Glomerular endothelial cell (primary cell): Measurements from ENCODE around the gene NOP56. TPM values are rescaled to one million over a fixed set of nuclear protein-coding genes. Genes with fewer than 3 reads are reported as not detected.

Experiments used
- DNase-seq: peaks from one replicate; pipeline ENCODE4 v3.0.0-alpha.2; 2011; ENCODE audit warnings: low read depth, low spot score; ENCODE audit errors: extremely low read depth
- total RNA-seq: library from RNA; depleted of rRNA; stranded (reverse); fragments of >200 nt; gene quantifications from 2 replicates; pipeline ENCODE4 v1.2.3, GENCODE V29; 2015

The NOP56 gene, protein sequence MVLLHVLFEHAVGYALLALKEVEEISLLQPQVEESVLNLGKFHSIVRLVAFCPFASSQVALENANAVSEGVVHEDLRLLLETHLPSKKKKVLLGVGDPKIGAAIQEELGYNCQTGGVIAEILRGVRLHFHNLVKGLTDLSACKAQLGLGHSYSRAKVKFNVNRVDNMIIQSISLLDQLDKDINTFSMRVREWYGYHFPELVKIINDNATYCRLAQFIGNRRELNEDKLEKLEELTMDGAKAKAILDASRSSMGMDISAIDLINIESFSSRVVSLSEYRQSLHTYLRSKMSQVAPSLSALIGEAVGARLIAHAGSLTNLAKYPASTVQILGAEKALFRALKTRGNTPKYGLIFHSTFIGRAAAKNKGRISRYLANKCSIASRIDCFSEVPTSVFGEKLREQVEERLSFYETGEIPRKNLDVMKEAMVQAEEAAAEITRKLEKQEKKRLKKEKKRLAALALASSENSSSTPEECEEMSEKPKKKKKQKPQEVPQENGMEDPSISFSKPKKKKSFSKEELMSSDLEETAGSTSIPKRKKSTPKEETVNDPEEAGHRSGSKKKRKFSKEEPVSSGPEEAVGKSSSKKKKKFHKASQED
- total RNA-seq: 122 and 123 TPM in 2 replicates

DNA sequence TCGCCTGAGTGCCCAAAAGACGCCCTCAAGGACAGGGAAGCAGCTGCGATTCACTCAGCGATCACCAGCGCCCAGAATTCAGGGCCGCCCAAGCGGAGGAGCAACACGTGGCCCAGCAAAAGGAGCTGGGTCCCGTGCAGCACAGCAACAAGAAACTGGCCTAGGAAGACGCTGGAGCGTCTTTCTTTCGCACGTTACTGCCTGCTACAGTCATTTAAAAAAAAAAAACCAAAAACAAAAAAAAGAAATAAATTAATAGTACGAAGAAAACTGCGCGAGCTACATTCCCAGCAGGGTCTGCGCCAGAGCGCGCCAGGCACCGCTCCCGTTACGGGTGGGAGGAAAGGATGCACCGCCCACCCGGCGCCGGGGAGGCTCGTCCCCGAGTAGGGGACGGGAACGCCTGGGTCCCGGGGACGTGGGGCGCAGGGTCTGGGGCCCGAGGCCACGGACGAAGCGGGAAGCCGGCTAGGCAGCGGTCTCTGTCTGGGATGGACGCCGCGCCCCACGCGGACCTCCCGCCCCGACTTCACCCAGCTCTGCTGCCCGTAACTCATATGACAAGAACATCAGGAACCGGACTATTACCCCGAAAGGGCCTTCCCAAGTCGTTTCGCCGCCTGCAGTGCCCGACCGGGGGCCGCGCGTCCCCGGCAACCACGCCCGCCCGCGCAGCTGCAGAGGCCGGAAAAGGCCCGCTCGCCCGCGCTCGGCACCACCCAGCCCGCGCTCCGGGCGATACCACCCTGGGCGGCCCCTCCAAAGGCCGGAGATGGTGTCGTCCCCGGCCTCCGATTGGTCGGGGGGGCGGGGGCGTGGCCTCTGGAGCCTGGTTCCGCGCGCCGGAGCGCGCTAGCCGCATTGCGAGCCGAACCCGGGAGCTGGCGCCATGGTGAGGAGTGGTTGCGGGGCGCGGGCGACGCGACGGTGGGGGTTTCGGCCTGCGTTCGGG, at the start of gene NOP56:
NOP56 (plus strand) TSS at position 861 of the 952 bp plus-strand sequence; CDS start at position 890, 29 bp downstream.
- no peak for DNase-seq

DNA sequence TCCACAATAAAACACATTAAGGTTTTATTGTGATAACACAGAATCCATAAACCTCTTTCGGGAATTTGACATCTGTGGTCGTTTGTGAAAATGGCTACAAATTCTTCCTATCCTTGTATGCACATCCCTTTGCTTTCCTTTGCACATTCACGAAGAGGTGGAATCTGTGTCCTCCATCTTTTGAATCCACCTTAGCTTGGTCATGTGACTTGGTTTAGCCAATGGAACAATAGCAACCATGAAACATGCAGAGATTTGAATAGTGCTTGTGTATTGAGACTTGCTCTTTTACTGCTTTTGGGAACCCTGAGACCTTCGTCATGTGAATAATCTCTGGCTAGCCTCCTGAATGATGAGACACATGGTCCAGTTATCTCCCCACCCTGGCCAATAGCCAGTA, 49.7 kb upstream of the NOP56 start:
- DNase-seq: no peak

DNA sequence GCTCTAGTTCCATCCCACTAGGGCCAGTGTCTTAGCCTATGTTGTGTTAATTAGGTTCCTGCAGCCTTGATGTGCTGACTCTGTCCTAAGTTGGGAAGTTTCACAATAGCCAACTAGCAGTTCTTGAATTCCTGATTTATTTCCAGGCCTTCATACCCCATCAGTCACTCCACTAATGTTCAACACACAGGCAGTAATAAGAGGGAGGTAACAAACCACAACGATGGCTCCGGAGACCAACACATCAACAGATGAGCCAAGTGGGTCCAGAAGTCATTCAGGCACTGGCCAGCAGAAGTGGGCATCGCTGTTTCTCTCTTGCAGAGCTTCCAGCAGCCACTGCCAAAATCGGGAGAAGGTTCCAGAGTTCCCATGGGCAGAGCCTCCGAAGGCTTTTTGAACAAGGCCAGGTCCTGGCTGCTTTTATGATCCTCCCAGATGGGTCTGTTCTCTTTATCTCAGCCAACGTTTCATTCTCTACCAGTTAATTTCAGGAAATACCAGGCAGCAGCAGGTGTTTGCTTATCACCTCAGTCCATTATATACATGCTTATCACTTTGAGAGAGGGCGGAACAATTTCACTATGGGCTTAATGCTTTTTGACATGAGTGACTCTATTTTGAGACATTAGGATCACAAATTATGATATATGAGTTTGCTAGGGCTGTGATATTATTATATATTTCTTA, 48.5 kb upstream of the NOP56 start:
- DNase-seq: no peak

DNA sequence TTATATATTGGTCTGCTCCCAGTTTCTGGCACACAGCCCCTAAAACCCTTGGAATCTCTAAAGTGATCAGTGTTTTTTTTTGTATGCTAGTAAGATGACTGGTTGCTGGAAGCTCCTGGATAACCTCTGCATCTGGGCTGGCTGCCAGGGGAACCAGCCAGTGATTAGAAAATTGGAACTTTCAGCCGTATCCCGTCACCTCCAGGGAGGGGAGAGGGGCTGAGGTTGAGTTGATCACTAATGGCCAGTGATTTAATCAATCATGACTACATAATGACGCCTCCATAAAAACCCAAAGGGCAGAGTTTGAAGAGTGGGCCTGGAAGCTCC, 48.0 kb upstream of the NOP56 start:
- DNase-seq: no peak

DNA sequence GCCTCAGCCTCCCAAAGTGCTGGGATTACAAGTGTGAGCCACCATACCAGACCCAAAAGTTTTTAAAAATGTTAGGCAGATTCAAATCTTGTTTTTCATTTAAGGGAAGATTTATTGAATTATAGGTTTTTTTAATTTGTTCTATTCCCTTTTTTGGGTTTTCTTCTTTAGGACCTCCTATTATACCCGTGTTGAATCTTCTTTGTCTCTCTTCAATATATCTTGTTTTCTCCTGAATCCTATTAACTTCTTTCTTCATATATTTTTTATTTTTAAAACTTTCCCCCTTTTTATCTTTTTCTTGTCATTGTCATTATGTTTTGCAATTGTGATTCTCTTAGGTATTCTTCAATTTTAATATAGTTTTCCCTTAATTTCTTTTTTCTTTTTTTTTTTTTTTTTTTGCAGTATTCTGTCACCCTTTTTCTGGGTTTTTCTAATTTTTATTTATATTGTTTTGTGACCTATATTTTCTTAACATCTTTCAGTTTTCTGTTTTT, 45.9 kb upstream of the NOP56 start:
- DNase-seq: no peak

DNA sequence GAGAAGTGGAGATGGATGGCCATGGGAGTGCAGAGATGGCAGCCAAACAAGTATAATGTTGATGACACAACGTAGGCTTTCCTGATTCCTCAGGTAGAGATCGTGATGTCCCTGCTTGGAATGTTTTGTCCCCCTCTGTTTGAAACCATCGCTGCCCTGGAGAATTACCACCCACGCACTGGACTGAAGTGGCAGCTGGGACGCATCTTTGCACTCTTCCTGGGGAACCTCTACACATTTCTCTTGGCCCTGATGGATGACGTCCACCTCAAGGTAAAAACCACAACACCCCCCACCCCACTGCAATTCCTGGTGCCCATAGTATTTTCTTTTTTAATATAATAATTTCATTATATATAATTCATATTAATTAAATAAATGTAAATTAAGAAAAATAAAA, 42.1 kb upstream of the NOP56 start:
- DNase-seq: no peak

DNA sequence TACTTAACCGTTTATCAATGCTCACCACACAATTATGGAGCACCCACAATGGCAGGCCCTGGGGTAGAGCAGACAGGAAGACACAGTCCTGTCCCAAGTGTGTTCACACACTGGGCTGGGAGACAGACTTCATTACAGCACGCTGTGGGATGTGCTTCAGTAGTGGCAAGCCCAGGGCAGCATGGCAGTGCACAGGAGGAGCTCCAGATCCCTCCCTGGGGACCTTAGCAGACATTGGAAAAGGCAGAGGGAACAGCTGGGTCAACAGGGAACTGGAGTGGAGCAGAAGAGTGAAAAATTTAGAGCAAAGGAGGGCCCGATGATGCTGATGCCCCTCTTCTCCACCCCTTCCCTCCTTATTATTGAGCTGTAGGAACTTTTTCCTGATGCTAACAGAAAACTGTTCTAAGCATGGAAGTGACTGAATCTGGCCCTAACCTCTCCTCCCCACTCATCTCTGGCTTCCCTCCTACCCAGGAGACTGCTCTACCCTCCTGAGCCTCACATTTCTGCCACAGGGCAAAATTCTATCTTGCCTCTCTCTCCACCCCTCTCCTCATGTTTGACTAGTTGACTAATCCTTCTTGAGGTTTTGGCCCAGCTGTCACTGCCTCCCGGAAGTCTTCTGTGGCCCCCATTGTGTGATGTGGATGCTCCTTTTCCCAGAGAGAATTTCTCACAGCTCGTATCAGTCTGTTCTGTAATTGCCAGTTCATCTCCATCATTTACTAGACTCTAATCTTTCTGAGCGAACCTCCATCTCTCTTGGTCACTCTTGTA, 41.3 kb upstream of the NOP56 start:
- no peak for DNase-seq

DNA sequence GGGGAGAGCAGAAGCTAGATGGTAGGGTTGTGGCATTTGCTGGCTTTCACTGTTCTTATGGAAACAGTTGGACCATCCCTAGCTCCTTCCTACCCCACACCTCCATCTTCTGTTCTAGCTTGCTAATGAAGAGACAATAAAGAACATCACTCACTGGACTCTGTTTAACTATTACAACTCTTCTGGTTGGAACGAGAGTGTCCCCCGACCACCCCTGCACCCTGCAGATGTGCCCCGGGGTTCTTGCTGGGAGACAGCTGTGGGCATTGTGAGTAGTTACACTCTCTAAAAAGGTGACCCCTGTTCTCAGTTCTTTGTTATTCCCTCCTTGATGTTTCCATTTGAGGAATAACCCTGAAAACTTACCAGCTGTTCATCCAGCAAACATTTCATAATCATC, 40.4 kb upstream of the NOP56 start:
- DNase-seq: no peak

DNA sequence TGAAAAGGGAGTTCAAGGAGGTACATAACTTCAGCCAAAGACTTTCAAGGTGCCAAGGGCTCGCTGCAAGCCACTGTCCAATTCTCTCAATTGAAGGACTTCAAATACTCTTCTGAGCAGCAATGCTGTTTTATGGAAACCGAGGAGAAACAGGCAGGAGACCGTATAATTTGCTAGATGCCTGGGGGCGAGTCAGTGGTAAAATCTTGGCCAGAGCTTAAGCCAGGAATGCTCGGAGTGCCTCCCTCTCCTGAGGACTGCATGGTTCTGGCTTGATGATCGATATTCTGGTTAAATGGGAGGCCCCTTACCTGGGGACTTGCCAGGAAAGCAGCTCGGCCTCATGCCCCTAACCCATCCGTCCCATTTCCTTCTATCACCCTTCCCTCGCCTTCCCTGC, 35.8 kb upstream of the NOP56 start:
- no peak for DNase-seq

DNA sequence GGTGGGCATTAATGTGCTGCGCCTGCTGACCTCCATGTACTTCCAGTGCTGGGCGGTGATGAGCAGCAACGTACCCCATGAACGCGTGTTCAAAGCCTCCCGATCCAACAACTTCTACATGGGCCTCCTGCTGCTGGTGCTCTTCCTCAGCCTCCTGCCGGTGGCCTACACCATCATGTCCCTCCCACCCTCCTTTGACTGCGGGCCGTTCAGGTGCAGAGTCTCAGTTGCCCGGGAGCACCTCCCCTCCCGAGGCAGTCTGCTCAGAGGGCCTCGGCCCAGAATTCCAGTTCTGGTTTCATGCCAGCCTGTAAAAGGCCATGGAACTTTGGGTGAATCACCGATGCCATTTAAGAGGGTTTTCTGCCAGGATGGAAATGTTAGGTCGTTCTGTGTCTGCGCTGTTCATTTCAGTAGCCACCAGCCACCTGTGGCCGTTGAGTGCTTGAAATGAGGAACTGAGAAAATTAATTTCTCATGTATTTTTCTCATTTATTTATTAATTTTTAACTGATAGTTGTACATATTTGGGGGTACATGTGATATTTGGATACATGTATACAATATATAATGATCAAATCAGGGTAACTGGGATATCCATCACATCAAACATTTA, 35.2 kb upstream of the NOP56 start:
- no peak for DNase-seq

DNA sequence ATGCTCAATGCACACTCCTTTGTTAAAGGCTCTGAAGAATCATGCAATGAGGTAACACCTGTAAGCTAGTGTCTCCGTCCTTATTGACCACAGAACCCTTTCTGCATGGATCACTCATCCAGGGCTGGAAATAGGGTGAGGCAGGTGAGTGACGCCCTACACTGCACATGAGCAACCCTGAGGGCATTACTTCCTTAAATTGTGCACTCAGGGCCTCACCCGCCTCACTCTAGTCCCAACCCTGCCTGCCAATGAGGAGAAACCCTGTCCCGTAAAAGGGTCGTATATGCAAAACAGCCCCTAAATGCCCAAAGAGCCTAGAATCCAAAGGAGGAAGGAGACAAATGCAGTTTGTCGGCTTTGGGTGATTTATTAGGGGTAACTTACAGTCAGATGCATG, 33.6 kb upstream of the NOP56 start:
- DNase-seq: no peak

DNA sequence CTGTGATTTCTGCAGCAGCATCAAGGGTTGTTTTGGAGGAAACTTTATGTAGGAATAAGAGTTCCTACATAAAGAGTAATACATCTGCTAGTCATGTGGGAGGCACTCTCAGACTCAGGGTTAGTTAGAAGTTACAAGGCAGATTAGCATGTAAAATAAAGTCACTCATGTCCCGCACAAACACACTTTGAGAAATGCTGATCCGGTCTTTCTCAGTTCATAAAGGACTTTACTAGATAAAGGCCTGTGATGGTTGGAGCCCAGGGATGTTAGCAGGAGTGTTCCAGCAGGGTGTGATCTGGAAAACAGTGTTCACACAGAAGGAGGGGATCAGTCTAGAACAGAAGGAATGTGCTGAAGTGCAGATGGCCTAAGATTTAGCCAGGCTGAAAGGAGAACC, 33.1 kb upstream of the NOP56 start:
- DNase-seq: no peak

DNA sequence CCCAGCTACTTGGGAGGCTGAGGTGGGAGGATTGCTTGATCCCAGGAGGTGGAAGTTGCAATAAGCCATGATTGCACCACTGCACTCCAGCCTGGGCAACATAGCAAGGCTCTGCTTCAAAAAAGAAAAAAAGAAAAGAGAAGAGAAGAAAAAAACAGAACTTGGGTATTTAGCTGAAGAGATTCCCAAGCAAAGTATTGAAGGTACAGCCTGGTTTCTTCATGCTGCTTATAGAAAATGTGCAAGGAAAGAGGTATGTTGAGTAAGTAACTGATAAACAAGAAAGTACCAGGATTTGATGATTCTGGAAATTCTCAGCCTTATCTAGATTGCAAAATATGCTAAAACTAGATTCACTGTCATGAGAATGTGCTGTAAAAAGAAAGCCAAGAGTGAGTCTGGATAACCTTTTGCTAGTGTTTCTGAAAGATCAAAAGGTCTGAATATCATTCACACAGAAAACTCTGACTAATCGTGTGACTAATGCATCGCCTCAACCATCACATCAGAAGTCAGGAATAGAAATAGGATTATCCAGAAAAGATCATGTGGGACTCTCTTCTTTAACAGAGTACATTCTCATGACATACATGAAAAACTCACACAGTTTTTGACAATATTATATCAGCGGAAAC, 32.4 kb upstream of the NOP56 start:
- DNase-seq: no peak

DNA sequence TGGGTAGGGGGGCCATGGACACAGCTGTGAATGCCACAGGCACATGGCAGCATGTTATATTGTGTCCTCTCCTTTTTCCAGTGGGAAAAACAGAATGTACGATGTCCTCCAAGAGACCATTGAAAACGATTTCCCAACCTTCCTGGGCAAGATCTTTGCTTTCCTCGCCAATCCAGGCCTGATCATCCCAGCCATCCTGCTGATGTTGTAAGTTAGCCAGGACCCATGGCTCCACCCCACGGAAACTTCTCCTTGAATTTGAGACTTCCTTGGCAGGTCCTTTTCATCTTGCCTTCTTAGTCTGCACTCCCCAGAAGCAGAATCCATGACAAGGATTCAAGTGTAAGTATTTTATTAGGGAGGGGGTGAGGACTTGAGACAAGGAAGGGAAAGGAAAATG, 28.2 kb upstream of the NOP56 start:
- DNase-seq: no peak

DNA sequence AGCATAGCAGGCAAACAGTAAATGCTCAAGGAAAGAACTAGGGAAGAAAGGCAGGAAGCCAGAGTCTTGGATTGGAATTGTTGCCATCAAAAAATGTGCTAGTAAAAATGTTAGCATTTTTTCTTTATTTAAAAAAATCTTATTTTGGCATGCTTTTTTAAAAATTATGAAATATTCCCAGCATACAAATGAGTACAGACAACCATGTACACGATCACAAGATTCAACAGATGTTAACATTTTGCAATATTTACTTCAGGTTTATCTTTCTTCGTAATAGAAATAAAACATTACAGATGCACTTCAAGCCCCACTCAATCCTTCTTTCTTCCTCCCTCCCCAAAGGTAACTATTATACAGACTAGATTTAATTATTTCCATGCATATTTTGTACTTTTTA, 27.4 kb upstream of the NOP56 start:
- no peak for DNase-seq

DNA sequence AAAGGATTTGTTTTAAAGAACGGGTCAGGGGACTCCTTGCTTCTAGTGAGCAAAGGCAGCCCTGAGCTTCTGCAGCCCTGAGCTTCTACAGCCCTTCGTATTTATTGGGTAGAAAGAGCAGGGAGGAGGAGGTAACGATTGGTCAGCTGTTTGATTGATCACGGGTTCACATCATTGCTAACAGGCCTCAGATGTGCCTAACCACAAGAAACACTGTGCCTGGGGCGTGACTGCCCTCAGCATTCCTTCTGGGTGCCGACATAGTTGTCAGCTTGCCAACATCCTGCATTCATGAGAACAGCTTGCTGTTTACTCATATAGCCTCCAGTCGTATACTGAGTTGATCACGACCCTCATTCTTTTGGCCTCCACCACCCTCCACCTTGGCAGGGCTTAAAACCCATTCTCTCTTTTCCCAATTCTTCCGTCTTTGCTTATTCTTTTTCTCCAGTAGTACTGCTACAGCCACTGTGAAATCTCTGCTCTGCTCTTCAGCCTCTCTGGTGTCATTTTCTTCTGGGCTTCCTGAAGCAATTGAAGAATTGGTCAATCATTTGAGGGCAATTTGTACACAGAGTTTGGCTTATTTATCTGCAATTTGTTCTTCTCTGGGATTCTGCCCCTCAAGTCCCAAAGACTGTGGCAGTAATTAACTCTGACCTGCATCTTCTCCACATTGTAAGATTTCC, 25.4 kb upstream of the NOP56 start:
- DNase-seq: no peak

DNA sequence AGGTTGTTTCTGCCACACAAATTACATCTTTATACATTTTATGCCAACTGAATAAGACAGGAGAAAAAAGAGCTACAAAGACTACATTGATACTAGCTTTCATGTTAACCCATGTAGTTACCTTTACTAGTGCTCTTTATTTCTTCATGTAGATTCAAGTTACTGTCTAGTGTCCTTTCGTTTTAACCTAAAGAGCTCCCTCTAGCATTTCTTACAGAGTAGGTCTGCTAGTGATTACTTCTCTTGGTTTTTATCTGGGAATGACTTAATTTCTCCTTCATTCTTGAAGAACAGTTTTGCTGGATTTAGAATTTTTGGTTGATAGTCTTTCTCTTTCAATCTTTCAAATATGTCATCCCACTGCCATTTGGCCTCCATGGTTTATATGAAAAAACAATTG, 21.2 kb upstream of the NOP56 start:
- no peak for DNase-seq

DNA sequence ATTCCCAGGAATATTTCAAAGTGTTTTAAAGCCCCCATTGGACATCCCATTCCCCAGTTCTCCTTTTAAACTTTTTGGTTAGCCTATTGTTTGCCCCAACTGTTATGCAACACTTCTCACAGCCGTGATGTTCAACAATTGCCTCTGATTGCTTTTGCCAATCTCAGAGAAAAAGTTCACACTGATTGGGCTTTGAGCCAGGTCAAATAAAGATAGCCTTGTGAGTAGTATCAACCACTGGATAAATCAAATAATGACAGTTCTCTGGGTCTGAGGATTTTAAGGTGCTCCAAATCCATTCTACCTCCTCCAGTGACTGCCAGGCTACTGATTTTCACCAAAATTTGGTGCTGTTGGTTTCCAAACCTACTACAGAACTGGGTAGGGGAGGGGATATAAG, 19.1 kb upstream of the NOP56 start:
- no peak for DNase-seq

DNA sequence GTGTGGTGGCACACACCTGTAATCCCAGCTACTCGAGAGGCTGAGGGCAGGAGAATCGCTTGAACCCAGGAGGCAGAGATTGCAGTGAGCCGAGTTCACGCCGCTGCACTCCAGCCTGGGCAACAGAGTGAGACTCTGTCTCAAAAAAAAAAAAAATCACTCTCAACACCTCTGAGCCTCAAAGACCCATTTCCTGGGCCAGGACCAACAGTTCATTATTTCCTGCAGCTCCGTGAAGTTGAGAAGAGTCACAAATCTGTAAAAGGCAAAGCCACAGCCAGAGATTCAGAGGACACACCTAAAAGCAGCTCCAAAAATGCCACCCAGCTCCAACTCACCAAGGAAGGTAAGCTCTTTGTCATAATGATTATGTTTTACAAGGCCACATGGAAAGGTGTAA, 15.2 kb upstream of the NOP56 start:
- no peak for DNase-seq
